HepG2 (cell line): ENCODE results near the gene METRN. TPM values are rescaled to one million over a fixed set of nuclear protein-coding genes. Genes with fewer than 3 reads are reported as not detected.

ENCODE experiments used
- AKAP8 ChIP-seq: sonication (generic); formaldehyde crosslinking; IDR thresholded peaks from 2 replicates; pipeline ENCODE4 v1.5.1; 2020; ENCODE audit warnings: mild to moderate bottlenecking, missing genetic modification reagents
- ATF1 ChIP-seq: IDR thresholded peaks from 2 replicates; pipeline ENCODE4 v1.6.1; 2016; ENCODE audit warnings: mild to moderate bottlenecking, control low read depth
- CEBPZ ChIP-seq: IDR thresholded peaks from 2 replicates; pipeline ENCODE4 v1.6.1; 2012; ENCODE audit warnings: low read length, improper control_type of control experiment
- CREB3 ChIP-seq: sonication (generic); formaldehyde crosslinking; IDR thresholded peaks from 2 replicates; pipeline ENCODE4 v1.5.0; 2020; ENCODE audit warnings: missing genetic modification reagents
- EZH2 ChIP-seq: conservative IDR thresholded peaks from 2 replicates; pipeline ENCODE4 v1.6.1; 2012; ENCODE audit warnings: mild to moderate bottlenecking, low read depth, low read length, moderate library complexity
- ISX ChIP-seq: sonication (generic); formaldehyde crosslinking; conservative IDR thresholded peaks from 2 replicates; pipeline ENCODE4 v1.5.0; 2020; ENCODE audit warnings: missing genetic modification reagents
- JUND ChIP-seq: sonication (generic); formaldehyde crosslinking; IDR thresholded peaks from 2 replicates; pipeline ENCODE4 v1.8.0; 2022; ENCODE audit warnings: mild to moderate bottlenecking, missing genetic modification reagents
- MED1 ChIP-seq: sonication (generic); formaldehyde crosslinking; IDR thresholded peaks from 2 replicates; pipeline ENCODE4 v1.4.0; 2020; ENCODE audit warnings: missing genetic modification reagents
- MTF1 ChIP-seq: sonication (generic); formaldehyde crosslinking; IDR thresholded peaks from 2 replicates; pipeline ENCODE4 v1.5.0; 2020; ENCODE audit warnings: missing genetic modification reagents
- NCOA2 ChIP-seq: sonication (generic); formaldehyde crosslinking; IDR thresholded peaks from 2 replicates; pipeline ENCODE4 v1.8.0; 2022; ENCODE audit warnings: inconsistent platforms
- NFYC ChIP-seq: IDR thresholded peaks from 2 replicates; pipeline ENCODE4 v1.6.1; 2016; ENCODE audit warnings: missing genetic modification reagents, missing compliant biosample characterization
- RARA ChIP-seq: IDR thresholded peaks from 2 replicates; pipeline ENCODE4 v1.6.1; 2016; ENCODE audit warnings: missing genetic modification reagents, missing compliant biosample characterization
- RERE ChIP-seq: IDR thresholded peaks from 2 replicates; pipeline ENCODE4 v1.6.1; 2016; ENCODE audit warnings: low read depth, missing genetic modification reagents, missing compliant biosample characterization
- SCMH1 ChIP-seq: sonication (generic); formaldehyde crosslinking; IDR thresholded peaks from 2 replicates; pipeline ENCODE4 v1.9.0; 2021; ENCODE audit warnings: missing genetic modification reagents, mild to moderate bottlenecking, borderline replicate concordance
- TRIM22 ChIP-seq: fragments of 450-650 bp; IDR thresholded peaks from 2 replicates; pipeline ENCODE4 v1.6.1; 2017
- ZFY ChIP-seq: sonication (generic); formaldehyde crosslinking; IDR thresholded peaks from 2 replicates; pipeline ENCODE4 v1.4.0; 2020; ENCODE audit warnings: missing genetic modification reagents
- ZNF124 ChIP-seq: sonication (generic); formaldehyde crosslinking; IDR thresholded peaks from 2 replicates; pipeline ENCODE4 v1.4.0; 2020; ENCODE audit warnings: missing genetic modification reagents
- ZNF143 ChIP-seq: sonication (generic); formaldehyde crosslinking; IDR thresholded peaks from 2 replicates; pipeline ENCODE4 v1.4.0; 2020; ENCODE audit warnings: missing genetic modification reagents
- ZNF17 ChIP-seq: sonication (generic); formaldehyde crosslinking; IDR thresholded peaks from 2 replicates; pipeline ENCODE4 v1.5.0; 2020; ENCODE audit warnings: mild to moderate bottlenecking, missing genetic modification reagents
- ZSCAN22 ChIP-seq: sonication (generic); formaldehyde crosslinking; IDR thresholded peaks from 2 replicates; pipeline ENCODE4 v1.4.0; 2020; ENCODE audit warnings: mild to moderate bottlenecking, missing genetic modification reagents
- polyA plus RNA-seq, 8 experiments: library from polyadenylated mRNA; depleted of rRNA in 3 of 8; stranded (reverse) in 7 of 8; unstranded in 1 of 8; fragments of >200 nt; fragmentation: Illumina TruSeq in 4 of 8; extraction: Trizol in 4 of 8; gene quantifications; 2 replicates each; pipeline versions ENCODE4 v1.2.1 to v1.2.3, GENCODE V29; 2011 to 2016; ENCODE audit warnings: low read depth in 4 of 8, missing spikeins in 1 of 8, mixed read lengths in 1 of 8; ENCODE audit not compliant: insufficient read depth in 1 of 8
- total RNA-seq, 5 experiments: library from RNA; depleted of rRNA; stranded (reverse); fragments of >200 nt; fragmentation: Illumina TruSeq; extraction: Trizol; gene quantifications; 2 replicates each; pipeline ENCODE4 v1.2.3, GENCODE V29; 2016; ENCODE audit warnings: low read depth in 1 of 5

METRN gene
- total and polyA plus RNA-seq, 2 of the 13 experiments (the other 11 are each of a cell fraction or from before 2014, with no cell fraction given), result 25.5 to 46.1 TPM

GRCh38 chr16:700684-701584 is 14.0 kb upstream of the METRN start (continued):
- peak; percentile 94 for TF ChIP-seq CREB3 (CRISPR knock-in tag)
- no peak for TF ChIP-seq TRIM22
- TF ChIP-seq RARA, result peak; percentile 29; the same call in 1 of the 2 replicates
- TF ChIP-seq ZSCAN22, result no peak
- TF ChIP-seq ZFY (CRISPR knock-in tag), result peak; percentile 50; the same call in 1 of the 2 replicates
- TF ChIP-seq SCMH1, result no peak
- TF ChIP-seq NCOA2 (CRISPR knock-in tag), result no peak
- no peak for TF ChIP-seq ZNF17 (CRISPR knock-in tag)
- no peak for TF ChIP-seq NFYC (CRISPR knock-in tag)
- no peak for TF ChIP-seq JUND (CRISPR knock-in tag)
- 0 out of 2 replicates have a peak, but pooled peaks have one; percentile 52 for TF ChIP-seq EZH2
- no peak for TF ChIP-seq AKAP8
- no peak for TF ChIP-seq ZNF143 (CRISPR knock-in tag)
- 0 out of 2 replicates have a peak, but pooled peaks have one; percentile 76 for TF ChIP-seq ISX
- TF ChIP-seq ZNF124 (CRISPR knock-in tag), result peak; percentile 37; the same call in 1 of the 2 replicates
- TF ChIP-seq ATF1, result no peak
- peak; percentile 84; the same call in 1 of the 2 replicates for TF ChIP-seq MTF1 (CRISPR knock-in tag)
- TF ChIP-seq RERE (CRISPR knock-in tag), result no peak
- TF ChIP-seq MED1, result peak; percentile 45; the same call in 1 of the 2 replicates
- no peak for TF ChIP-seq CEBPZ
